HG02610 (cell line): ENCODE data around the gene SH3RF1.
A peak's percentile ranks its signal among the peaks of the same experiment; 100 is the strongest.
"Not testable (repeated sequence)": the region's sequence is repeated elsewhere in the genome, so short reads cannot be mapped to it uniquely, and the experiment has no call there.

Source experiments
- ATAC-seq: cut with Tn5 transposase; IDR thresholded peaks from one replicate; pipeline ENCODE4 v1.9.1; 2021; ENCODE audit warnings: mild to moderate bottlenecking, moderate library complexity; ENCODE audit not compliant: unreplicated experiment

Gene SH3RF1

GRCh38 chr4:169202878-169203277 lies 67.9 kb downstream of the SH3RF1 start:
- ATAC-seq, result no peak

GRCh38 chr4:169202145-169202699 lies 68.5 kb downstream of the SH3RF1 start:
- peak; percentile 32 for ATAC-seq

- ATAC-seq, result no peak
Observed at GRCh38 chr4:169201222-169202144, 69.3 kb downstream of the SH3RF1 start.

- no peak for ATAC-seq
Observed at GRCh38 chr4:169200361-169201030, 70.3 kb downstream of the SH3RF1 start.

- ATAC-seq, result peak; percentile 52
Observed at GRCh38 chr4:169199184-169199583, 71.6 kb downstream of the SH3RF1 start.

GRCh38 chr4:169198167-169198566 lies 72.6 kb downstream of the SH3RF1 start:
- ATAC-seq, result no peak

GRCh38 chr4:169197206-169197605 lies 73.5 kb downstream of the SH3RF1 start:
- not testable (repeated sequence) for ATAC-seq

GRCh38 chr4:169195032-169195431 lies 75.7 kb downstream of the SH3RF1 start:
- ATAC-seq, result no peak

- ATAC-seq, result peak; percentile 38
Observed at GRCh38 chr4:169189968-169190367, 80.8 kb downstream of the SH3RF1 start.

GRCh38 chr4:169189372-169189771 lies 81.4 kb downstream of the SH3RF1 start:
- ATAC-seq, result peak; percentile 66

- no peak for ATAC-seq
Observed at GRCh38 chr4:169188204-169188603, 82.6 kb downstream of the SH3RF1 start.

GRCh38 chr4:169185133-169185956 lies 85.4 kb downstream of the SH3RF1 start:
- ATAC-seq, result no peak

GRCh38 chr4:169184686-169185085 lies 86.1 kb downstream of the SH3RF1 start:
- ATAC-seq, result no peak

- ATAC-seq, result no peak
Observed at GRCh38 chr4:169184236-169184635, 86.5 kb downstream of the SH3RF1 start.

- no peak for ATAC-seq
Observed at GRCh38 chr4:169183581-169183980, 87.2 kb downstream of the SH3RF1 start.

GRCh38 chr4:169179609-169180521 lies 90.9 kb downstream of the SH3RF1 start:
- ATAC-seq, result no peak

- ATAC-seq, result not testable (repeated sequence)
Observed at GRCh38 chr4:169178092-169178491, 92.7 kb downstream of the SH3RF1 start.

- no peak for ATAC-seq
Observed at GRCh38 chr4:169175476-169175875, 95.3 kb downstream of the SH3RF1 start.

GRCh38 chr4:169175035-169175434 lies 95.7 kb downstream of the SH3RF1 start:
- ATAC-seq, result no peak

- no peak for ATAC-seq
Observed at GRCh38 chr4:169174247-169174646, 96.5 kb downstream of the SH3RF1 start.
